Suppressor macrophage (primary cell): ENCODE results near the gene FAM240A.
"Not testable (repeated sequence)": the region's sequence is repeated elsewhere in the genome, so short reads cannot be mapped to it uniquely, and the experiment has no call there.

Experiments used
- DNase-seq, 4 experiments: peaks; one replicate each; pipeline ENCODE4 v3.0.0-alpha.2; 2020 to 2022
- total RNA-seq, 17 experiments: gene quantifications; one replicate each; lab custom pipeline; 2026; ENCODE audit warnings: mixed read lengths in 6 of 17, inconsistent platforms in 3 of 17; lab: John Stamatoyannopoulos, UW

Gene FAM240A
- 0 to 0.55 (median 0) reads per million in 17 experiments for total RNA-seq

DNA sequence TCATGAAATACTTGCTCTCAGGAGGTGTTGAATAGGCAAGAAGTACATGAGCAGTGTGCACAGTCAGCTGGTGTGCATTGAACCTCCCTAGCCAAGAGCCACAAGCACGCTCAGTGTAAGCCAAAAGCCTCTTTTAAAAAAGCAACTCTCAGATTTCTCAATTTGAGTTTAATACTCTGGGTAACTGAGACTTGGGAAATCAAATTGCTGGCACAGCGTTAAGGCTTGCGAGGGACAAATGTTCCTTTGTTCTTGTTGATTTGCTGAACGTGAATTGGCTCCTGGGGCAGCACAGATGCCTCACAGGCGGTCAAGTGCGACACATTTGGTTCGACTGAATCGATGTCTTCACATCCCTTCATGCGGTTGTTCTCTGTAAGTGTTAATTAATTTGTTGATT lies at the start of gene FAM240A:
FAM240A (plus strand) TSS at position 202 of the 400 bp plus-strand sequence; CDS start at position 361, 159 bp downstream.
- DNase-seq: no peak

GRCh38 chr3:46564190-46565021 lies 47.9 kb upstream of the FAM240A start:
- no peak for DNase-seq

DNA sequence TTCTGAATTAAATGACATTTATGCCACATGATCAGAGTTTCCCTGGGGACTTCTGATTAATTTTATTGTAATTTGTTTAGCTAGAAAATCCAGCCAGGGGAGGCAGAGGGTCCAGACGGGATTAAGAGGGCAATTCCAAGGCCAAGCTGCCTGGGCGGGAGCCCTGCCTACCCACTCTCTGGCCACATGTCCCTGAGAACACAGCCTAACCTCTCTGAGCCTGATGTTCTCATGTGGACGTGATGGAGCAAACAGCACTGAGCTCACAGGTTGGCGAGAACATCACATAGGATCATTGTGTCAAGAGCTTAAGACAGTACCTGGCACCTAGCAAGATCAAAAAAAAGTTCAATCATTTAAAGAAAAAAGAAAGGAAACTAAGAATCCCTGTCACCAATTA lies 47.2 kb upstream of the FAM240A start:
- DNase-seq: no peak

DNA sequence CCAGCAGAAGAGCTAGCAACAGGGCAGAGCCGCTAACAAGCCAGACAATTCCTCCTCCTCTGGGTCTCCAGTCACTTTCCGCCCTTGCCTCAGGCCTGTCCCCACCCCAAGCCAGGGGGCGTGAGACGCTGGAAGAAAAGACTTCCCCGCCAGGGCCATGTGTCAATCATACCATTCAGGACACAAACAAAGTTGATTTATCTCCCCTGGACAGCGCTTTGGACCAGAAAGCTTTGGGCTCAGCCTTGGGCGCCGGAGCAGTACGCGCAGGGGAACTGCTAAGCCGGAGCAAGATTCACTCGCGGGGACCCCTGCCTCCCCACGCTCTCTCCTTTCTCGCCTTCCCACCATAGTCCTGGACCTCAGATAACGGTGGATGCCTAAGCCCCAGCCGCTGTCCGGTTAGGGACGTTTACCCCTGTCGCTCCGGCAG lies 46.7 kb upstream of the FAM240A start:
- DNase-seq: peak in 1 of 4 experiments; percentile 33

DNA sequence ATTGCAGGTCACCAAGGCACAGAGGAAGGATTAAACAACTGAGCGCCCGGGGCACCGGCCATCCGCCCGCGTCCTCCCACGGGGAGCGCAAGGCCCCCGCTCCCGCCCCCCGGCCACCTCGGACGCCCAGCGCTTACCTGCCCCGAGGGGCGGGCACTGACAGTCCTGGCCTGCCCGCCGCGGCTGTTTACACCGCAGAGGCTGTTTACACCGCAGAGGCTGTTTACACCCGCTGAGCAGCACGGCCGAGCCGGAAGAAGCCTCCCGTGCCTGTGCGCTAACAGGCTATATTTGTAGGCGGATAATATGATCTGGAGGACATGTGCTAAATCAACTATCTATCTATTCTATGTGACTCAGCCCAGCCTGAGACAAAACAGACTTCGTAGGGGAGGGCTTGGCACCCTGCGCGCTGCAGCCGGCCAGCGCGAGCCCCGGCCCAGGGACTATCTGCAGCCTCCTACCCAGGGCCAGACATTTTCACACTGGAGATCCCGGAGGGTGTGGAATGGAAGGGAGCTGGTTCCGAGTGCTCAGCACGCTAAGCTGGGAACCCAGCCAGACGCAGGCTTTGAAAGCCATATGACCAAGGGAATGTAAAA lies 46.2 kb upstream of the FAM240A start, which contains the start of gene LRRC2:
LRRC2 (minus strand) TSS at position 263 of the 602 bp plus-strand sequence. CDS start 14,711 bp downstream, outside the sequence.
- DNase-seq: peak in 3 of 4 experiments; percentile 39 to 52 (median 43)

- no peak for DNase-seq
Observed at GRCh38 chr3:46571684-46572083, 40.6 kb upstream of the FAM240A start.

DNA sequence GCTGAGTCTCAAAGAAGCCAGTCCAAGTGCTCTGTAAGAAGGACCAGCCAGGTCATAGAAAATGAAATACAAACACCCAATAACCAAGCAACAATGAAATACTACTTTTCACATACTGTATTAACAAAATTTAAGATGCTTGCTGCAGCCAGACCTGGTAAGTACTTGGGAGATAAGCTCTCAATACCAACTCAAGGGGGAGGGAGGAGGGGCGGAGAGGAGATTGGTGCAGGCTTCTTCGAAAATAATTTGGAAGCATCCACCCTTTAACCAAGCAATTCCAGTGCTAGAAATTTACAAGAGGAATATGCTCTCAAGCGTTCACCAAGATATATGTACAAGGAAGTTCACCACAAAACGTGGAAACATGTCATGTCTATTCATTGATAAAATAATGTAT lies 38.6 kb upstream of the FAM240A start:
- no peak for DNase-seq

DNA sequence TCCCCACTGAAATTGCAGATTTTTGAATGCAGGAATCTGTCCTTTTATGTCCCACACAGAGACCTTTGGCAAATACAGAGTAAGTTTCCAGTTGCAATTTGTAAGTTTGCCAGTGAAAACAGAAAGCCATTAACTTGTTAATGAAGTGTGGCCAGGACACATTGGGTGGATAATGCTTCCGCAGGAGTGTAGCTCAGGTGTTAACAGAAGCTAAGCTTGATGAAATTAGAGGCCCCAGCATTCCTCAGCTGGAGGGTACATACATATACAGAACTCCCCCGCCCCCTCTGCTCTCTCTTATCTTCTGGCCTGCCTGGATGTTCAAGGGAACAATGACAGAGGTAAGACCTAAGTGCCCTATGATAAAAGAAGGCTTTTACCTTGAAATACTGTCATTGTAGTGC lies 38.1 kb upstream of the FAM240A start:
- no peak for DNase-seq

DNA sequence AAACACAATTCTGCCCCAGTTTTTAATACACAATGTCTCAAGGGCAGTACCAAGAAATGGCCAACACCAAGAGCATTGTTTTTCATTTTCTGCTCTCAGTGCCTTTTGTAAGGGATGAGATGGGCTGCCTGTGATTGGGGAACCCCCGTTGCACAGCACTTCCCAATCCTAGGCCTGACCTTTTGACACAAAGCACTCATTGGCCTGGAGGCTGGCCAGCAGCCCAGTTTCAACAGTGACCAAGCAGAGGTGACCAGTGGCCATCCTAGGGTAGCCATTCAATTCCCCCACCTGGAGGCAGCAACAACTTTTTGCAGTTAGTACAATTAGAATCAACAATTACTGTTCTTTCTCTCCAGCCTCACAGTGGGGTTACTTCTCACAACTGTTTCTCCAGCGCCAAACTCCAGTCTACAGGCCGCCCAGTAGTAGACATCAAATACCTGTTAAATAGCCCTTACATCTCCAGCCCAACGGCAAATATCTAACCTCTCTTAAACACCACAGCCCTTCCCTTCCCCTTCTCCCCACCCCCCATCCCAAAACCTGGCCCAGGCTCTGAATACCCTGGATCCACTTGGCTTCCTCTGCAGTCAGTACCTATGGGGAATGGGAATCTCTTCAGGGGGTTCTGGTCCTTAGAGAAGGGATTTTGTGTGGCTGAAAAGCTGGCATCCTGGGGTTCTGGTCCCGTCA lies 37.3 kb upstream of the FAM240A start:
- peak in 3 of 4 experiments; percentile 31 to 58 (median 39) for DNase-seq

DNA sequence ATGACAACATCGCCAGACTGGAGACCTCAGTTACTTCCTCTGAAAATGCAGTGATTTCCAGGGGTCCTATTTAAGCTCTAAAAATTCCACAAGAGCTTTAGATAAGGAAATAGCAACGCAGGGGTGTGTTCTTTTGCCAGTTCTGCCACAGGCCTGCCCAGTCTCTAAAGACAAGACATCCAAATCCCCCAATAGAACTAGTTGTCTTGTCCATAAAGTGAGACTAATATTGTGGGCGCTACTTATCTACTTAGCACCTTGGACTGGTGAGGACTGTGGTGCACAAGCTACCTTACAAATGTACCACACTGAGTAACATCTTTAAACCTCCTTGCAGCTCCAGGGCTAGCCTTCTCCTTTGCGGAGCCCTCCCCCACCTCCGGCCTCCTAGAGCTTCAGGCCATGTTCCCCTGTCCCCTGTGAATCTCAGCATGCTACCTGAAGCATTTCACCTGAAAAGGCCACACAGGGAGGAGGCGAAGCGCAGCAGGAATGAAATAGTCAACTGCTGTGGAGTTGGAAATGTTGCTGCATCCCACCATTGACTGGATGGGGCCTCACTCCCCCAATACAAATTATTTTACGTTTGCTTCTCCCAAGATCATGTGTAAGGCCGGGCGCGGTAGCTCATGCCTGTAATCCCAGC lies 36.6 kb upstream of the FAM240A start:
- no peak for DNase-seq

DNA sequence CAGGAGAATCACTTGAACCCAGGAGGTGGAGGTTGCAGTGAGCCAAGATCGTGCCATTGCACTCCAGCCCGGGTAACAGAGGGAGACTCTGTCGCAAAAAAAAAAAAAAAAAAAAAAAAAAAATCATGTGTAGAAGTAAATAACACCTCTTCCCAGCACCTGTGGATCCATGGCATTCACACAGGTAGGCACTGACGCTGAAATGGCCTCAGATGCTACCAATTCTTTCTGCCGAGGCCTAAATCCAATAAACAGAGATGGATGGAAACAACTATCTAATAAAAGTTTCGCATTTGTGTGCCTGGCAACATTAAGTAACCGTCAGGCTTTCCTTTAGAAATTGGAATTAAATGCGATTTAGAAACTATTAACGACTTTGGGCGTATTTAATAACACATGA lies 35.9 kb upstream of the FAM240A start:
- DNase-seq: no peak

DNA sequence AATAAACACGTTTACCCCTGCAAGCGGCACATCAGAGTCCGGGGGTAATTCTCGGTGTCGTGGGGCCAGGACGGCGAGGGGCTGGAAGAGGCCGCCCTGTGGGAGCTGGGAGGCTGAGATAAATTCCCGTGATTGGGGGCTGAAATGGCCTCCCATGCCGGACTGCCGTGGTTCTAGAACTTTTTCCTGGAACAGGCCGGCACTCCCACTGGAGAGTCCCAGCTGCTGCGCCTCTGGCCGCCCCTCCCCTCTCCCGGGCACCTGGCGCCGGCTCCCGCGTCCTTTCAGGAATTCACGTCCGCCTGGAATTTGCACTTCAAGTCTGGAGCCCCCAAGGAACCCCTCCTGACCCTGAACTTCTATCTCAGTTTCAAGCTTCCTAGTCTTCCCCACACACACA lies 35.4 kb upstream of the FAM240A start:
- no peak for DNase-seq

- not testable (repeated sequence) for DNase-seq
Observed at GRCh38 chr3:46577580-46578249, 34.6 kb upstream of the FAM240A start.

DNA sequence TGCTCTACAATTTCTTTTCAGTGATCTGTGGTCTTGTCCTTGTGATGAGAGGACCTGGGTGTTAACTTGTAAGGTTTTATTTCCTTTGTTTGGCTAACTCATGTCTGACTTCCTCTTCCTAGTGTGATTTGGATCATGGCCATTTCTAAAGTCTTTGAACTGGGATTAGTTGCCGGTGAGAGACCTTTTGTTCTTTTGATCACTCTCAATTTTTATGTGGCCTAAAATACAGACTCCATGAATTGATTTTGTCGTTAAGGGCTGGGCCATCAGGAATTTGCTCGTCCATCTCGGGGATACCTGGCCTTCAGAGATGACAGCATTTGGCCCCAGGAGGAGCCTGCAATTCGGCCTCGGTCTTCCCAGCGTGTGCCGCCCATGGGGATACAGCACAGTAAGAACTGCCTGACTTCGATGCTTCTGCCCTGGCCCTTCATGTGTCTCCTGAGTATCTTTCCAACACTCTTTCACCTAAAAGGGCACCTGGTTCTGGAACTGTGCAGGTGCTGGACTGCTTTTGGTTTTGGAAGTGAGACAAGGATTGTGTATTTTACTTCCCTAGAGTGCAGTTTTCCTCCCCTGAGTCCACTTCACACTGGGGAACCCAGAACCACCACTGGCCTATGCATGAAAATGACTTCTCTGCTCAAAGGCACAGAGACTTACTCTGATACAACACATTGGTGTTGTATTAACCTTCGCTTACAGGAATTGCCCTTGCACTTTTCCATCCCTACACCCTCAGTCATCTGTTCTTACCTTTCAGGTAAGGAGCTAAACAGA lies 33.2 kb upstream of the FAM240A start:
- peak in 2 of 4 experiments; percentile 23 to 32 for DNase-seq

DNA sequence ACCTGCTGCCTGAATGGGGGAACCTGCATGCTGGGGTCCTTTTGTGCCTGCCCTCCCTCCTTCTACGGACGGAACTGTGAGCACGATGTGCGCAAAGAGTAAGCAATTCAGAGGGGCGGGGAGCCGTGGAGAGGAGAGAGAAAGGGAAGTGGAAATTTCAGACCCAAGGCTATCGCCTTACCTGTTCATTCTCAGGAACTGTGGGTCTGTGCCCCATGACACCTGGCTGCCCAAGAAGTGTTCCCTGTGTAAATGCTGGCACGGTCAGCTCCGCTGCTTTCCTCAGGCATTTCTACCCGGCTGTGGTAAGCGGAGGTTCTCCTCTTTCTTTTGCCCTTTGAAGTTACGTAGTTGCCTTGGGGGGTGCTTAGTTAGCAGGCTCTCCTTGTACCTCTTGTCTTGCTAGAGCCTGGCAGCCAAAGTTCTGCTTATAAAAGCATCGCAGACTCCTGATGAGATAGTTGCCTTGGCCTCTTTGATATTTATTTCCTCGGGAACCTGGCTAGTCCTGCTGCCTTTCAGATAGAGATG lies 32.5 kb upstream of the FAM240A start:
- DNase-seq: no peak

GRCh38 chr3:46580675-46581074 lies 31.6 kb upstream of the FAM240A start:
- no peak for DNase-seq

- DNase-seq: no peak
Observed at GRCh38 chr3:46584598-46585467, 27.5 kb upstream of the FAM240A start.

GRCh38 chr3:46585799-46586693 lies 26.3 kb upstream of the FAM240A start:
- no peak for DNase-seq

DNA sequence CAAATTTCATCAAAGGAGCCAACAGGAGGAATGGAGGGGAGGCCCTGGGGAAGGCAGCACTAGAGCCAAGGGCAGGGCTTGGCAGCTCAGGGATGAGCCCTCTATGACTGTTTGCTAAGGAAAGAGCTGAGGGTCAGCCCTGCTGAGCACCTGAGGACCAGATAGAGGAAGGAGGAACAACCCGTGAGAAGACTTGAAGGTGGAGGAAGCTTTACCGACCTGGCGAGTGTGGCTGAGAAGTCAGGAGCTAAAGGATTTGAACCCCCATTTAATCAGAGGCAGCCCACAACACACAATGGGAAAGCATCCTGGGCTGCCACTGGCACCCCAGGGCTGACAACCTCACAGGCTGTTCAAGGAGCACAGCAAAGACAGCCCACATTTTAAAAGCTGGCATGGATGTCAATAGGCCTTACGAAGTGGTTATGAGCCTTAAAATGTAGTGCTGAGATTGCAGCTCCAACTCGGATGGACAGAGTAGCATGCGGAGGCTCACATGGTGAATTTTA lies 25.5 kb upstream of the FAM240A start:
- no peak for DNase-seq
